Nephron progenitor cell (in vitro differentiated cells): Measurements from ENCODE around the gene SERGEF.

Source experiments
- DNase-seq: peaks from one replicate; pipeline ENCODE4 v3.0.0; 2021
- H3K27ac Mint-ChIP-seq: 2 replicates; pipeline ENCODE4 v1.8.0; 2021; ENCODE audit warnings: mild to moderate bottlenecking, moderate library complexity, mixed read lengths
- H3K27me3 Mint-ChIP-seq: 2 replicates; pipeline ENCODE4 v1.8.0; 2021; ENCODE audit warnings: mild to moderate bottlenecking, low read depth, mixed read lengths; ENCODE audit not compliant: poor library complexity
- H3K36me3 Mint-ChIP-seq: 2 replicates; pipeline ENCODE4 v1.8.0; 2021; ENCODE audit warnings: low read depth, mixed read lengths
- H3K4me1 Mint-ChIP-seq: 2 replicates; pipeline ENCODE4 v1.8.0; 2021; ENCODE audit warnings: mixed read lengths
- H3K4me3 Mint-ChIP-seq: 2 replicates; pipeline ENCODE4 v1.8.0; 2021; ENCODE audit warnings: mild to moderate bottlenecking, moderate library complexity, mixed read lengths
- H3K9me3 Mint-ChIP-seq: 2 replicates; pipeline ENCODE4 v1.8.0; 2021; ENCODE audit warnings: mild to moderate bottlenecking, moderate library complexity, mixed read lengths
- TF ChIP-seq, protein P1 (sequence below): fragments of 200-600 bp; sonication (generic); IDR thresholded peaks from 2 replicates; pipeline ENCODE4 v1.5.0; 2021; ENCODE audit warnings: antibody characterized with exemption

The SERGEF gene

DNA sequence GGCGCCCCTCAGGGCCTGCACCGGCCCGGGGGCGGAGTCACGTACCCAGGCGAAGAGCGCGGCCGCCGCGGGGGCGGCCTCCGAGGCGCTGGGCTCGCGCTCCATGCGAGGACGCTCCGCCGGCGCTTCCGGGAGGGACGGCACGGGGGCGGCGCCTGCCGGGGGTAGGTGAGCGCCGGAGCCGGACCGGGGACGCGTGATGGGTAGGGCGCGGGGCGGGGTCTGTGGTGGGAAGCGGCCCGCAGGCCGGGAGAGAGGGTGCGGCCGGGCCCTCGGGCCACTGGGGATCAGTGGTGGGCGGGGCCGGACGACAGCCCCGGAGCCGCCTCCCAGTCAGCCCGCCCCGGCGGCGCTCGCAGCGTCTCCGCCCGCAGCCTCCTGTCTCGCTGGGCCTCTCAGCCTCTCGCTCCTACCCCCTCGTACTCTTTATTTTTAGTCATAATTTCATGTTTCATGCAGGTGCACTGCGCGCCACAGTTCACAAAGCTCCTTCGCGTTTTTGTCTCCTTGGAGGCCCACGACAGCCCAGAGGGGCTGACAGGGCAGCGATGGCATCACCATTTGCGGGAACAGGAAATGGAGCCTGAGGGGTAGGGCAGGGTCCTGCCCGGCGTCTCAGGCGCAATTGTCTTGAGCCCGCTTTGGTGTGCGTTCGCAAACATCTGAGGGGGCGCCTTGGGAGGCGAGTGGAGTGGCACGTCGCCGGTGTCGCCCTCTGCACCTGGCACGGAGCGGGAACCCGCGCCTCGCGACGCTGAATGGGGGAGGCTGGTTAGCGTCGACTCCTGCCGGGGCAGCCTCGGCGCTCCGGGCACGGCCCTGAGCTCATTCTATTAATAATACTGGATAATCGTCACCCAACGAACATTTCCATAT, at the start of gene SERGEF:
TSS of gene SERGEF (minus strand) at position 142 of the 876 bp plus-strand sequence. CDS start at position 105, 37 bp downstream.
- Mint-ChIP-seq H3K36me3 (no peaks in the 10 kb centered on the region), H3K4me3 (peak within 1 kb of the TSS; percentile 94), H3K27ac (peak within 1 kb of the TSS; percentile 24), H3K9me3 (no peaks in the 10 kb centered on the region), H3K4me1 (peaks cover 28% of the 10 kb centered on the region), H3K27me3 (peaks cover 43% of the 10 kb centered on the region)
- DNase-seq: peak; percentile 95
- TF ChIP-seq, protein P1, sequence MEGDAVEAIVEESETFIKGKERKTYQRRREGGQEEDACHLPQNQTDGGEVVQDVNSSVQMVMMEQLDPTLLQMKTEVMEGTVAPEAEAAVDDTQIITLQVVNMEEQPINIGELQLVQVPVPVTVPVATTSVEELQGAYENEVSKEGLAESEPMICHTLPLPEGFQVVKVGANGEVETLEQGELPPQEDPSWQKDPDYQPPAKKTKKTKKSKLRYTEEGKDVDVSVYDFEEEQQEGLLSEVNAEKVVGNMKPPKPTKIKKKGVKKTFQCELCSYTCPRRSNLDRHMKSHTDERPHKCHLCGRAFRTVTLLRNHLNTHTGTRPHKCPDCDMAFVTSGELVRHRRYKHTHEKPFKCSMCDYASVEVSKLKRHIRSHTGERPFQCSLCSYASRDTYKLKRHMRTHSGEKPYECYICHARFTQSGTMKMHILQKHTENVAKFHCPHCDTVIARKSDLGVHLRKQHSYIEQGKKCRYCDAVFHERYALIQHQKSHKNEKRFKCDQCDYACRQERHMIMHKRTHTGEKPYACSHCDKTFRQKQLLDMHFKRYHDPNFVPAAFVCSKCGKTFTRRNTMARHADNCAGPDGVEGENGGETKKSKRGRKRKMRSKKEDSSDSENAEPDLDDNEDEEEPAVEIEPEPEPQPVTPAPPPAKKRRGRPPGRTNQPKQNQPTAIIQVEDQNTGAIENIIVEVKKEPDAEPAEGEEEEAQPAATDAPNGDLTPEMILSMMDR: no peak

DNA sequence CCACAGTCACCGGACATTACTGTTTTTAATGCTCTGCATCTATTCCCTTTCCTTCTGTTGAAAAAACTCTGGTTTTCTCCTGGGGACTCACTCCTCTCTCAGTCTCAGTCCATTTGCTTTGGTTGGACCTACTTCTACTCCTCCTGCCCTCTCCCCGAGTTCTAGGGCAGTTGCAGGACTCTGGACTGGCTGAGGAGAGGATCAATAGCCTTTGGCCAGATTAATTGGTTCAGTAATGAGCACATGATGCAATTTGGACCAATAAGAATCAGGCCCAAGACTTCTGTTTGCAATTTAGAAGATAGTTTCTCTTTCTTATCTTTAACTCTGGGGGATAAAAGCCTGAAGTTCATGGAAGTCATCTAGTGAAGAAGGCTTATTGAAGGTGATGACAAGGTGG, 48.5 kb upstream of the SERGEF start:
- no peak overlapping the region for H3K4me3 Mint-ChIP-seq
- DNase-seq: no peak
- H3K27me3 Mint-ChIP-seq: peaks cover 9% of the 10 kb centered on the region
- no peaks in the 10 kb centered on the region for H3K9me3 Mint-ChIP-seq
- TF ChIP-seq, protein P1: no peak
- no peaks in the 10 kb centered on the region for H3K36me3 Mint-ChIP-seq
- no peaks in the 10 kb centered on the region for H3K4me1 Mint-ChIP-seq
- H3K27ac Mint-ChIP-seq: no peak overlapping the region

DNA sequence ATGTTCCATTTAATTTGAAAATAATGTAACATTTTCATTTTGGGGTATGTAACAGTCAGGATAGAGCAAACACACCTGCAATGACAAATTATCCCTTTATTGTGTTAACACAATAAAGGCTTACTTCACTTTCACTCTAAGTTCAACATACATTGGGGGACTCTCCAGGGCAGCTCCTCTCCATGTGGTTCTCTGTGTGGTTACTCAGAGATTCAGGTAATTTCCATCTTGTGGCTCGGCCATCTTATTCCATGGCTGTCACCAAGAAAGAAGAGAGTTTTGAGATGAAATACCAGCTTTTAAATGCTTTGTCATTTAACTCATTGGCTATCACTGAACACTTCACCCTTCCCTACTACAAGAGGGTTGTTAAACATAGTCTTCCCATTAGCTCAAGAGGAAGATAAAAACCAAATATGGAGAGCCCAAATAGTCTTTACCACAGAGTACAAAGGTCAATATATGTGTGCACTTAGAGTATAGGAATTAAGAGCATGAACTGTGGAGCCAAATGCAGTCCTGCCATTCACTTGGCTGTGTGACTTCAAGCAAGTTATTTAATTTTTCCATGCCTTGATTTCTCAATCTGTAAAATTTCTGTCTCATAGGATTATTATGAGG, 43.8 kb upstream of the SERGEF start:
- Mint-ChIP-seq H3K9me3 (no peaks in the 10 kb centered on the region), H3K27me3 (peaks cover 14% of the 10 kb centered on the region), H3K36me3 (no peaks in the 10 kb centered on the region), H3K4me1 (no peaks in the 10 kb centered on the region), H3K4me3 (no peak overlapping the region), H3K27ac (no peak overlapping the region)
- DNase-seq: no peak
- TF ChIP-seq, protein P1: no peak

DNA sequence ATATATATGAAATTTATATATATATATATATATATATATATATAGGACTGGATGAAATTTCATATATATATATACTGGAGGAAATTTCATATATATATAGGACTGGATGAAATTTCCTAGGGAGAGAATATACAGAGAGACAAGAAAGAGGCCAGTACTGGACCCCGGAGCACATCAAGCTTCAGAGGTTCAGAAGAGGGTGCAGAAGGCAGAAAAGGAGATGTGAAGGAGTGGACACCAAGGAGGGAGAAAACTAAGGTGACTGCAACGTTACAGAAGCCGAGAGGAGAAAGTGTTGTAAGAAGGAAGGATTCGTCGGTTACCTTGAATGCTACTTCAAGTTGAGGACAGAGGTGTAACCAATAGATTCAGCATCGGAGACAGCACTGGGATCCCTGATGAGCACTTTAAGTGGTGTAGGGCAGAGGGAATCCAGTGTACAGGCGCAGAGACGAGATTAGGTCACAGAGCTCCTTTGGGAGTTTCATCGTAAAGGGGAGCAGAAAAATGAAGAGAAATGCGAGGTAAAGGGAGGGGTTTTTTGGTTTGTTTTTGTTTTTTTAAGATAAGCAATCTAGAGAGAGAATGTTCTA, 41.8 kb upstream of the SERGEF start:
- no peak for DNase-seq
- Mint-ChIP-seq H3K9me3 (no peaks in the 10 kb centered on the region), H3K36me3 (no peaks in the 10 kb centered on the region), H3K4me1 (no peaks in the 10 kb centered on the region), H3K27me3 (peaks cover 18% of the 10 kb centered on the region), H3K4me3 (no peak overlapping the region), H3K27ac (no peak overlapping the region)
- TF ChIP-seq, protein P1: no peak

DNA sequence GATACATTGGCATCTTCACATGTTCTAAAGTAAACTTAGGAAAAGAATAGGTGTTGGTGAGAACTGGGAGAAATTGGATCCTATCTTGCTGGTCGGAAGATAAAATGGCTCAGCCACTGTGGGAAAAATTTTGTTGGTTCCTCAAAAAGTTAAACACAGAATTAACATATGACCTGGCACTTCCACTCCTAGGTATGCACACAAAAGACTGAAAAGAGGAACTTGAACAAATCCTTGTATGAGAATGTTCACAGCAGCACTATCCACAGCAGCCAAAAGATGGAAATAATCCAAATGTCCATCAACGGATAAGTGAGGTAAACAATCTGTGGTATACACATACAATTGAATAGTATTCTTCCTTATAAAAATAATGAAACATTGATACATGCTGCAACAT, 38.0 kb upstream of the SERGEF start:
- no peak for DNase-seq
- TF ChIP-seq, protein P1: no peak
- Mint-ChIP-seq H3K27me3 (peaks cover 37% of the 10 kb centered on the region), H3K27ac (no peak overlapping the region), H3K36me3 (no peaks in the 10 kb centered on the region), H3K4me1 (no peaks in the 10 kb centered on the region), H3K9me3 (peaks cover 21% of the 10 kb centered on the region), H3K4me3 (no peak overlapping the region)
